ENCODE data around the gene CDYL. TPM values are rescaled to one million over a fixed set of nuclear protein-coding genes. Genes with fewer than 3 reads are reported as not detected.
A peak's percentile ranks its signal among the peaks of the same experiment; 100 is the strongest.

Gene CDYL
- total RNA-seq, 1 donor: 72.3 TPM

GRCh38 chr6:4759997-4760396 lies 16.2 kb upstream of the CDYL start:
- H3K4me1 ChIP-seq (ENCODE audit: insufficient read depth, low read length): no peaks in the 10 kb centered on the region
- peaks cover 9% of the 10 kb centered on the region for H3K27me3 ChIP-seq (ENCODE audit: insufficient read depth, low read length)
- H3K9me3 ChIP-seq (ENCODE audit: low read depth, low read length): peaks cover 14% of the 10 kb centered on the region
- H3K4me3 ChIP-seq (ENCODE audit: low read length): no peak overlapping the region

- Histone ChIP-seq H3K4me3 (ENCODE audit: low read length) (no peak overlapping the region), H3K4me1 (ENCODE audit: insufficient read depth, low read length) (no peaks in the 10 kb centered on the region), H3K9me3 (ENCODE audit: low read depth, low read length) (peaks cover 14% of the 10 kb centered on the region), H3K27me3 (ENCODE audit: insufficient read depth, low read length) (peaks cover 6% of the 10 kb centered on the region)
These were observed 15.4 kb upstream of the CDYL start for GRCh38 chr6:4760773-4761172.

GRCh38 chr6:4762294-4762693 lies 13.9 kb upstream of the CDYL start:
- Histone ChIP-seq H3K9me3 (ENCODE audit: low read depth, low read length) (peaks cover 14% of the 10 kb centered on the region), H3K27me3 (ENCODE audit: insufficient read depth, low read length) (peaks cover 6% of the 10 kb centered on the region), H3K4me1 (ENCODE audit: insufficient read depth, low read length) (no peaks in the 10 kb centered on the region), H3K4me3 (ENCODE audit: low read length) (no peak overlapping the region)

- H3K4me3 ChIP-seq (ENCODE audit: low read length): no peak overlapping the region
- peaks cover 14% of the 10 kb centered on the region for H3K9me3 ChIP-seq (ENCODE audit: low read depth, low read length)
- H3K27me3 ChIP-seq (ENCODE audit: insufficient read depth, low read length): peaks cover 6% of the 10 kb centered on the region
- H3K4me1 ChIP-seq (ENCODE audit: insufficient read depth, low read length): no peaks in the 10 kb centered on the region
These were observed 12.3 kb upstream of the CDYL start for GRCh38 chr6:4763921-4764320.

- no peak overlapping the region for H3K4me3 ChIP-seq (ENCODE audit: low read length)
- H3K9me3 ChIP-seq (ENCODE audit: low read depth, low read length): no peaks in the 10 kb centered on the region
- H3K27me3 ChIP-seq (ENCODE audit: insufficient read depth, low read length): no peaks in the 10 kb centered on the region
- no peaks in the 10 kb centered on the region for H3K4me1 ChIP-seq (ENCODE audit: insufficient read depth, low read length)
These were observed 7.4 kb upstream of the CDYL start for GRCh38 chr6:4768815-4769214.

- Histone ChIP-seq H3K9me3 (ENCODE audit: low read depth, low read length) (no peaks in the 10 kb centered on the region), H3K4me3 (ENCODE audit: low read length) (no peak overlapping the region), H3K4me1 (ENCODE audit: insufficient read depth, low read length) (peaks cover 18% of the 10 kb centered on the region), H3K27me3 (ENCODE audit: insufficient read depth, low read length) (no peaks in the 10 kb centered on the region)
These were observed 3.5 kb upstream of the CDYL start for GRCh38 chr6:4772750-4773149.

GRCh38 chr6:4773181-4773580 lies 3.0 kb upstream of the CDYL start:
- Histone ChIP-seq H3K9me3 (ENCODE audit: low read depth, low read length) (no peaks in the 10 kb centered on the region), H3K27me3 (ENCODE audit: insufficient read depth, low read length) (no peaks in the 10 kb centered on the region), H3K4me1 (ENCODE audit: insufficient read depth, low read length) (peaks cover 22% of the 10 kb centered on the region), H3K4me3 (ENCODE audit: low read length) (no peak overlapping the region)

GRCh38 chr6:4774296-4774695 lies 1.9 kb upstream of the CDYL start:
- Histone ChIP-seq H3K4me1 (ENCODE audit: insufficient read depth, low read length) (peaks cover 33% of the 10 kb centered on the region), H3K27me3 (ENCODE audit: insufficient read depth, low read length) (no peaks in the 10 kb centered on the region), H3K4me3 (ENCODE audit: low read length) (no peak overlapping the region), H3K9me3 (ENCODE audit: low read depth, low read length) (no peaks in the 10 kb centered on the region)

- Histone ChIP-seq H3K9me3 (ENCODE audit: low read depth, low read length) (no peaks in the 10 kb centered on the region), H3K27me3 (ENCODE audit: insufficient read depth, low read length) (no peaks in the 10 kb centered on the region), H3K4me1 (ENCODE audit: insufficient read depth, low read length) (peaks cover 35% of the 10 kb centered on the region), H3K4me3 (ENCODE audit: low read length) (peak overlapping the region; percentile 55)
These were observed 1.3 kb upstream of the CDYL start for GRCh38 chr6:4774715-4775493.

- no peaks in the 10 kb centered on the region for H3K27me3 ChIP-seq (ENCODE audit: insufficient read depth, low read length)
- no peaks in the 10 kb centered on the region for H3K9me3 ChIP-seq (ENCODE audit: low read depth, low read length)
- H3K4me1 ChIP-seq (ENCODE audit: insufficient read depth, low read length): peaks cover 37% of the 10 kb centered on the region
- peak overlapping the region; percentile 55 for H3K4me3 ChIP-seq (ENCODE audit: low read length)
These were observed 592 bp upstream of the CDYL start for GRCh38 chr6:4775494-4776130.

- peaks cover 47% of the 10 kb centered on the region for H3K4me1 ChIP-seq (ENCODE audit: insufficient read depth, low read length)
- H3K4me3 ChIP-seq (ENCODE audit: low read length): peak overlapping the region; percentile 51
- no peaks in the 10 kb centered on the region for H3K27me3 ChIP-seq (ENCODE audit: insufficient read depth, low read length)
- no peaks in the 10 kb centered on the region for H3K9me3 ChIP-seq (ENCODE audit: low read depth, low read length)
These were observed 539 bp downstream of the CDYL start for GRCh38 chr6:4776493-4777393.

GRCh38 chr6:4777394-4777935 lies 1.3 kb downstream of the CDYL start:
- H3K4me1 ChIP-seq (ENCODE audit: insufficient read depth, low read length): peaks cover 54% of the 10 kb centered on the region
- H3K9me3 ChIP-seq (ENCODE audit: low read depth, low read length): no peaks in the 10 kb centered on the region
- H3K4me3 ChIP-seq (ENCODE audit: low read length): peak overlapping the region; percentile 51
- no peaks in the 10 kb centered on the region for H3K27me3 ChIP-seq (ENCODE audit: insufficient read depth, low read length)

GRCh38 chr6:4778086-4778485 lies 1.9 kb downstream of the CDYL start:
- peaks cover 54% of the 10 kb centered on the region for H3K4me1 ChIP-seq (ENCODE audit: insufficient read depth, low read length)
- no peak overlapping the region for H3K4me3 ChIP-seq (ENCODE audit: low read length)
- H3K27me3 ChIP-seq (ENCODE audit: insufficient read depth, low read length): no peaks in the 10 kb centered on the region
- no peaks in the 10 kb centered on the region for H3K9me3 ChIP-seq (ENCODE audit: low read depth, low read length)

- H3K27me3 ChIP-seq (ENCODE audit: insufficient read depth, low read length): no peaks in the 10 kb centered on the region
- H3K9me3 ChIP-seq (ENCODE audit: low read depth, low read length): no peaks in the 10 kb centered on the region
- H3K4me3 ChIP-seq (ENCODE audit: low read length): no peak overlapping the region
- H3K4me1 ChIP-seq (ENCODE audit: insufficient read depth, low read length): peaks cover 42% of the 10 kb centered on the region
These were observed 4.2 kb downstream of the CDYL start for GRCh38 chr6:4780360-4780812.

- Histone ChIP-seq H3K27me3 (ENCODE audit: insufficient read depth, low read length) (no peaks in the 10 kb centered on the region), H3K4me1 (ENCODE audit: insufficient read depth, low read length) (peaks cover 50% of the 10 kb centered on the region), H3K4me3 (ENCODE audit: low read length) (no peak overlapping the region), H3K9me3 (ENCODE audit: low read depth, low read length) (no peaks in the 10 kb centered on the region)
These were observed 5.2 kb downstream of the CDYL start for GRCh38 chr6:4781426-4781825.

Measured in mononuclear cell (primary cell).